ENCODE measurements around the gene CMTM8. TPM values are rescaled to one million over a fixed set of nuclear protein-coding genes. Genes with fewer than 3 reads are reported as not detected.

The CMTM8 gene
- polyA plus RNA-seq, 2 of the 4 experiments (the other 2 are of a cell fraction), result 8.4 to 15.6 TPM

GRCh38 chr3:32216172-32216783, 22.2 kb upstream of the CMTM8 start:
- ATAC-seq (peak; percentile 74 to 89), DNase-seq (ENCODE audit: low read depth in 1 of 2, low spot score in 1 of 2) (peak in 1 of 2 experiments; percentile 65), FAIRE-seq (no peak)
- TF ChIP-seq EHMT2 (IDR thresholded peaks at IDR 0.05; ENCODE audit: low read depth) (no peak), HOXB5 (CRISPR knock-in tag; IDR thresholded peaks at IDR 0.05) (no peak)
- Histone ChIP-seq H3K4me3 (no peak overlapping the region), H3K4me2 (peak overlapping the region; percentile 63), H3K9me3 (peaks cover 5% of the 10 kb centered on the region; the same call in 2 of the 3 replicates), H3K27ac (peak overlapping the region; percentile 3 to 50; a peak in 1 of 6 replicates), H3K4me1 (peaks cover 21% of the 10 kb centered on the region)
- WGBS (ENCODE audit: missing lambda C conversion rate), result 32% methylated on average over 10 of the region's 10 CpGs
- ChIA-PET CTCF (interaction anchor here (1.1 kb wide), 1 partner anchor 12 kb away, joined by 3 read pairs; no protein-coding TSS in a partner anchor), POLR2A (no interaction called here)

GRCh38 chr3:32217339-32217738, 21.1 kb upstream of the CMTM8 start:
- no peak overlapping the region for H3K4me2 ChIP-seq
- ChIA-PET POLR2A (interaction anchor here (0.7 kb wide), 1 partner anchor 1569 kb away, joined by 5 read pairs; no protein-coding TSS in a partner anchor), CTCF (interaction anchor here (1.3 to 2.1 kb wide), 2 partner anchors 40 to 41 kb away, joined by 5 to 6 read pairs; no protein-coding TSS in a partner anchor)
- peaks cover 5% of the 10 kb centered on the region; the same call in 2 of the 3 replicates for H3K9me3 ChIP-seq
- WGBS (ENCODE audit: missing lambda C conversion rate), result 85% methylated on average over 2 of the region's 2 CpGs
- peak overlapping the region in 1 of 2 experiments; percentile 50; a peak in 1 of 6 replicates for H3K27ac ChIP-seq
- no peak for DNase-seq (ENCODE audit: low read depth in 1 of 2, low spot score in 1 of 2)
- TF ChIP-seq MAFK (IDR thresholded peaks at IDR 0.05; ENCODE audit: partially characterized antibody), result no peak
- TF ChIP-seq NPAS2 (CRISPR knock-in tag; IDR thresholded peaks at IDR 0.05; ENCODE audit: borderline replicate concordance), result no peak
- no peak for TF ChIP-seq FOSL2 (IDR thresholded peaks at IDR 0.05)
- TF ChIP-seq FOSL2 (CRISPR knock-in tag; IDR thresholded peaks at IDR 0.05), result no peak
- TF ChIP-seq ATOH8 (CRISPR knock-in tag; IDR thresholded peaks at IDR 0.05; ENCODE audit: low read depth), result no peak
- no peak for TF ChIP-seq POLR2A (IDR thresholded peaks at IDR 0.05; ENCODE audit: low read length)
- TF ChIP-seq ELK1 (IDR thresholded peaks at IDR 0.05; ENCODE audit: low read depth, low read length), result no peak
- TF ChIP-seq EHF (CRISPR knock-in tag; IDR thresholded peaks at IDR 0.05), result no peak
- TF ChIP-seq HOXA7 (CRISPR knock-in tag; IDR thresholded peaks at IDR 0.05), result no peak
- no peak for TF ChIP-seq ZC3H11A (IDR thresholded peaks at IDR 0.05)
- no peak overlapping the region for H3K4me3 ChIP-seq
- FAIRE-seq, result no peak
- peaks cover 21% of the 10 kb centered on the region for H3K4me1 ChIP-seq
- no peak for ATAC-seq

GRCh38 chr3:32219537-32219936, 18.9 kb upstream of the CMTM8 start:
- no peak overlapping the region for H3K27ac ChIP-seq
- ChIA-PET CTCF (interaction anchor here (1.0 kb wide), 1 partner anchor 20 kb away, joined by 5 read pairs; no protein-coding TSS in a partner anchor), POLR2A (no interaction called here)
- TF ChIP-seq MAZ (IDR thresholded peaks at IDR 0.05; ENCODE audit: borderline replicate concordance, low read depth, low read length), result no peak
- peaks cover 5% of the 10 kb centered on the region; the same call in 2 of the 3 replicates for H3K9me3 ChIP-seq
- FAIRE-seq, result no peak
- no peak overlapping the region for H3K4me3 ChIP-seq
- WGBS (ENCODE audit: missing lambda C conversion rate), result 64% methylated on average over 4 of the region's 4 CpGs
- peak in 1 of 2 experiments; percentile 10 for DNase-seq (ENCODE audit: low read depth in 1 of 2, low spot score in 1 of 2)
- H3K4me1 ChIP-seq, result peaks cover 21% of the 10 kb centered on the region
- no peak overlapping the region for H3K4me2 ChIP-seq
- ATAC-seq, result no peak

GRCh38 chr3:32220006-32220405, 18.5 kb upstream of the CMTM8 start:
- Histone ChIP-seq H3K4me3 (no peak overlapping the region), H3K27ac (no peak overlapping the region), H3K4me1 (peaks cover 20% of the 10 kb centered on the region), H3K4me2 (no peak overlapping the region), H3K9me3 (peaks cover 5% of the 10 kb centered on the region; the same call in 2 of the 3 replicates)
- FAIRE-seq (no peak), DNase-seq (ENCODE audit: low read depth in 1 of 2, low spot score in 1 of 2) (no peak), ATAC-seq (no peak)
- ChIA-PET POLR2A (no interaction called here), CTCF (interaction anchor here (1.0 to 1.3 kb wide), 2 partner anchors 20 to 34 kb away, joined by 3 to 5 read pairs; no protein-coding TSS in a partner anchor)
- 96% methylated on average over 1 of the region's 1 CpG for WGBS (ENCODE audit: missing lambda C conversion rate)
- TF ChIP-seq USF2 (IDR thresholded peaks at IDR 0.05), result no peak
- TF ChIP-seq RNF2 (IDR thresholded peaks at IDR 0.05; ENCODE audit: borderline replicate concordance, low read depth), result no peak
- no peak for TF ChIP-seq PBX3 (IDR thresholded peaks at IDR 0.05)

Measured in A549 (cell line).